Left renal cortex interstitium (tissue), 4 donors: ENCODE results near the gene CAMK2B. TPM values are rescaled to one million over a fixed set of nuclear protein-coding genes. Genes with fewer than 3 reads are reported as not detected.

Source experiments
- DNase-seq, 4 donors: peaks; one replicate each; pipeline ENCODE4 v3.0.0-alpha.2; 2013; ENCODE audit warnings: low read depth in 4 of 4, low spot score in 2 of 4, missing footprints in 1 of 4
- polyA plus RNA-seq, 4 donors: library from polyadenylated mRNA; unstranded; fragments of 120-200 nt; gene quantifications; one replicate each; pipeline ENCODE4 v1.2.1, GENCODE V29; 2013; ENCODE audit not compliant: insufficient read length in 4 of 4

The CAMK2B gene
- polyA plus RNA-seq, 4 donors = 1.7 to 4.3 (median 3.1) TPM

DNA sequence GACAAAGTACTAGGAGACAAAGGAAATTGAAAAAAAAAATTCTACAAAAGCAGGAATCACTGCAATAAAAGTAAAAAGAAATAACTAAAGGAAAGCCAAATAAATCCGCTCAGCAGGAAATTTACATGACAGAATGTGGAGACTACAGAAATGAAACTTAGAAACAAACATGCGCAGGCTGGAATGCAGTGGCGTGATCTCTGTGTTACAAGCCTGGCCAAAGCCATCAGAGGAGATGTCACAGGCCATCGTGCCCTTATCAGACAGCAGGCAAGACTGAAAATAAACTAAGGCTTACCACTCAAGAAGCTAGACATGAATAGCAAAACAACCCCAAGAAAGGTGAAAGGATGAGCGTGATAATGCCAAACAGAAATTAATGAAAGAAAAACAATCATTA is 6.3 kb upstream of the CAMK2B start:
- DNase-seq = no peak

DNA sequence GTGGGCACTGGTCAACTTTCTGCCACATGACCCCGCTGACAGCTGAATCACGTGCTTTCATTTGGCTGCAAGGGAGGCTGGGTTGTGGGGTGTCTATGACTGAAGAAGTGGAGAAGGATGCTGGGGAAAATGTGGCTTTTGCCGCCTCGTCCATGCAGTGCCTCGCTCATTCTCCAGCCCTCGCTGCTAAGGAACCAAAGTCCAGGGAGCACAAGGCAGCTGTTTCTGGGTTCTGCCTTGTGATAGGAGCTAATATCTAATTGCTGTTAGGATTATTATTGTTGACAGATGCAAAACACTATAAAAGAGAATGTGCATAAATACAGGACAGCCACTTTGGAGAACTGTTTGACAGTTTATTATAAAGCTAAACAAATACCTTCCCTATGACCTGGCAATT is 4.9 kb upstream of the CAMK2B start:
- no peak for DNase-seq

DNA sequence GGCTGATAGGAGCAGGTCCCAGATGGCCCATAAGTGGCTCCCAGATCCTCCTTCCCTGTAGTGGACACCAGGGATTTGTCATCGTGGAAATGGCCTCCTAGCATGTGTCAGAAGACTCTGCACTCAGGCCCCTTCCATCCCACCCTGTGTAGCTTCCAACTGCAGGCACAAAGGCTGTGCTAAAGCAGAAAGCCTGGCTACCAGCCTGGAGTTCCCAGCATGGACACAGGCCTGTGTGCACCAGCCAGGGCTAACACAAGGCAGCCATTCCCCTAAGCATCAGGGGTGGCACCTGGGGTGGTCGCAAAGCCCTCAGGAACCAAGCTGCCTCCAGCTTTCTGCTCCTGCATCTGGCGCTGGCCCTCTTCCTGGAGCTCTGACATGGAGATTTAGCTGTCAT is 4.5 kb upstream of the CAMK2B start:
- no peak for DNase-seq

DNA sequence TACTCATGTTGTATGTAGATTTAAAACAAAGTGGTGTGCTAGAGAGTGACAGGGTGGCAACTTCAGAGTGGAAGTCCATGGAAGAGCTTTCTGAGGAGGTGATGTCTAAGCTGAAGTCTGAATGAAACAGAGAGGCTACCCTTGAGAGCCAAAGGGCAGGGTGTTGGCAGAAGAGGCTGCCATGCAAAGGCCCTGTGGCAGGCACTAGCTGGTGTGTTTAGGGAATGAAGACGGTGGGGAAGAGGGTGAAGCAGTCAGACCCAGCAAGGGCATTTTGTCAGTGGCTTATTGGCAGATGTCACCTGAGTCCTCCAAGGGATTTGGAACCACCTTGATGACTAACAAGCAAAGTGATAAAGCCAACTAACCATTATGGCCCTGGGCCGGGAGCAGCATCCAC is 3.7 kb upstream of the CAMK2B start:
- DNase-seq = no peak

DNA sequence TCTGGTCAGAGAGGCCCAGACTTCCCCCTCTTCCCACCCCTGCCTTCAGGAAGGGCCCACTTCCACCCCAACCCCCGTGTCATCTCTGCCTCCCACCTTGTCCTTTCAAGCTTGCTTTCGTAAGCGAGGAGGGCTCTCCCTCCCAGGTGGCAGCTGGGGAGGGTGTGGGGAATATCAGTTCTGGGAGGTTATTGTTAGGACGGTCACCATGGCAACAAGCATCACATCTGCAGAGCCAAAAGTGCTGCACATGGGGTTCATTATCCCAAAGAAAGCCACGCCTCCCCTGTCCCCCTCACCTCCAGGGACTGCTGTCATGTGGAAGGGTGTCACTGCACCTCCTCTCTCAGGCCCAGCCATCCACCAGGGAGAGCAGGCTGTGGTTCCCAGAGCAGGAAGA is 2.6 kb upstream of the CAMK2B start:
- DNase-seq = no peak

DNA sequence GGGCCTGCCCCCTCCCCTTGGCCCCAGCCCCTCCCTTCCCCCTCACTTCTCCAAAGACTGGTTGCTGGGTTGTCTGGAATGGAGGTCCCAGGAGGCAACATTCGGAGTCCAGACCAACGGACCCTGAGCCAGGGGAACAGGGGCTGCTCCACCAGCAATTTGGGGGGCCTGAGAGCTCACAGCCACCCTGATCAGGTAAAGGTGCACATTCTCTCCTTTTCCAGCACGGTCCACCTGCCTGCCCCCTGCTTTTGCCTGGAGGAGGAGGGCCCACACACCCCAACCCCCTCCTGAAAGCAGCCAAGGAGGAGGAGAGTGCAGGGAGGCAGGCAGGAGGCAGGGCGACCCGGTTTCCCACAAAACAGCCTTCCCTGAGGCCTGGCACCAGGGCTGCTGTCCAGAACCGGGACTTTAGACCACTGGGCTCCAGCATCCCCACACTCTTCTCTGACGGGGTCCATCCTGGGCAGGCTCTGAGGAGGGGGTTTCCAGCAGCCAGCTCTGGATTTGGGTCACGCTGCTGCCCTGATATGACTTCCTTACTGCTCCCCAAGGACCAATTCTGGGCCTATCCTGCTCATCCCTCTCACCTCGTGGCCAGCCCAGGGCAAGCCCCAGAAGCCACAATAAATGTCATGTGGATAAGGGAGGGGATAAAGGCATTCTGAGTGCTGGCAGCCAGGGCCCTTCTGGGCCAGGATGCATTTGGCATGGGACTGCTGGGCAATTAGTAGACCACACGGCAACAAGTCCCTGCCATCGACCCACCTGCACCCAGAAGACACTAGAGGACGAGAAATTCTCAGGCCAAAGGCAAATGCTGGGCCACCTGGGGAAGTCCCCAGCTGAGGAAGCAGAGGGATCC is 1.1 kb upstream of the CAMK2B start:
- DNase-seq = no peak

DNA sequence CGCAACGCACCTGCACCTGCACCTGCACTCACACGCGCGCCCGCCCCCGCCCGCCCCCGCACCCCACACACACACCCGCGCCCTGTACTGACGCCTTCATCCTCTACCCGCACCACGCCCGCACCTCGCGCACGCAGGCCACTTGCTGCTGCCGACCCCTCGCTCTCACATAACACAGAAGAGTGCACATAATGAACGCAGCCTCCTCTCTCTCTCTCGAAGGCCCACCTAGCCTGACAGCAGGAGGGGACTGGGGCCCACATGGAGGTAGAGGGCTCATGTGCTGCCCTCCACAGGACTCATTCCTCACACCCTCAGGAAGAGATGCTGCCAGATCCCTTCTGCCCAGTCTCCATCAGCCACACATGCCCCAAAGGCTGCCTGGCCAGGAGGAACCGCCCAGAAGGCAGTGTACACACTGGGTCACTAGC is 432 bp upstream of the CAMK2B start:
- no peak for DNase-seq

DNA sequence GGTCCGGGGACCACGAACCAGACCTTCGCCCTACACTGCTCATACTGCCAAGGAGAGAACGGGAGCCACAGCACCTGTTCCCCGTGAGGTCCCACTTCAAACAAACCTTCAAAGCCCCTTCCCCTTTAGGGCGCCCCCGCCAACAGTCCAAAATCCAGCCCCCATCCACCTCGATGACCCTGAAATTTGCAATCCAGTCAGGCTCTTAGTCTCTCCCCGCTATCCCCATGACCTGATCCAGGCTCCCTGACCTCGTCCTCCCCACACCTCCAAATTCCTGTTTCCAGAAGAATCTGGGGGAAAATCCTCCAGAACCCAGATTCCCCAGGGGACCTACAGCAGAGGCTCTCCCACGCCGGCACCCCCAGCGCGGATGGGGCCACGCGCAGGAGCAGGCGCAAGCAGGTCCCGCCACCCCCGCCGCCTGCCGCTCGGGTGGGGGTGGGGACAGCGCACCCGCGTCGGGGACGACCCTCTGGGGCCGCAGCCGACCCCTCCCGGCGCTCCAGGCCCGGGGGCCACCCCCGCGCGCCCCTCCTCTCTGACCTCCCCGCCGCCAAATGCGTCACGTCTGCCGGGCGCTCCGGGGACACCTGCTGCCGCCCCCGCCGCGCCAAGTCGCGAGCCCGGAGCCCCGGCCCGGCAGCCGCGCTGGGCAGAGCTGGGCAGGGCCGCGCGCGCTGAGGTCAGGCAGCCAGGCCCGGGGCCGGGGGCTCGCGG is 753 bp downstream of the CAMK2B start:
- DNase-seq = no peak

DNA sequence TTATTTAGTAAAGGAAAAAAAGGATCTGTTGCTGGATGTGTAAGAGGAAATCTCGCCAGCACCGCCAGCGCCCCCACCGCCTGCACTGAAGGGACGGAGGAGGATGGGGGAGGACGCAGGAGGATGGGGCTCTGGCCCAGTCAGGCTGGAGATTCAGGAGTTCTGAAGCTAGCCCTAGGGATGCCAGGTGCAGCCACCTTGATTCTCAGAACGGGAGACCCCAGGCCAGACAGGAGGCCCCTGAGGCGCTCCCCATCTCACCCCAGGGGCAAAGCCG is 1.3 kb downstream of the CAMK2B start:
- DNase-seq = no peak

DNA sequence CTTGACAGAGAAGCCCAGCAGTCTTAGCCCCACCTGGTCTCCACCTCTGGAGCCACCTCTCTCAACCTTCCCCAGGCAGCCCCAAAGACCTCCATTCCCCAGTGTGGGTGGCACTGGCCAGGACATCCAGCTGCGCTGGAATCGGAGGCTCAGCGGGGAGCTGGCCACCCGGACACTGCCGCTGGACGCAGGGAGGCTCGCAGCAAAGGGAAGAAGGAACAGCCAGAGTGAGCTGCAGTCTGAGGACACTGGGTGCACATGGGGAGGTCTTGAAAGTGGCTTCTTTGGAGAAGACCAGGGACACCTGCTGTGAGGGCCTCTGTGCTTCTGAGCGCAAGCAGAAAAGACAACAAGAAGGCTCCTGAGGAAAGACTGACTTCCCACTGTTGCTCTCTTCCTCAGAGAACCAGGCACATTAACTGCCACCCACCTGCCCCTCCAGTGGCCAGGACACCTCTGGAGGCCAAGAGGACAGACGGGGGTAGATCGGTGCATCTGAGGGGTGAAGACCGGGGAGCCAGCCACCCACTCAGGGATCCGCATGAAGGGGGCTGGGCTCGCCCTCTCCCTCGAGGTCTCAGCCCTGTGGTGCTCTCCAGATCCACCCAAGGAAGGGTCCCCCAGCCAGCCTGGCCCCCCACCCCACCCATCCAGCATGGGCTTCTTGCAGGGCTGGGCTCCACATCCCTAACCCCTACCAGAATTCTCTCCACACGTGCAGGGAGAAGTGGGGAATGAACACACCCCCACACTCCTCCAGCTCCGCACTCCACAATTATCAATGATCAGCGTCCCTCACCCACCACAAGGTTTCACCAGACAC is 1.8 kb downstream of the CAMK2B start:
- DNase-seq = no peak

DNA sequence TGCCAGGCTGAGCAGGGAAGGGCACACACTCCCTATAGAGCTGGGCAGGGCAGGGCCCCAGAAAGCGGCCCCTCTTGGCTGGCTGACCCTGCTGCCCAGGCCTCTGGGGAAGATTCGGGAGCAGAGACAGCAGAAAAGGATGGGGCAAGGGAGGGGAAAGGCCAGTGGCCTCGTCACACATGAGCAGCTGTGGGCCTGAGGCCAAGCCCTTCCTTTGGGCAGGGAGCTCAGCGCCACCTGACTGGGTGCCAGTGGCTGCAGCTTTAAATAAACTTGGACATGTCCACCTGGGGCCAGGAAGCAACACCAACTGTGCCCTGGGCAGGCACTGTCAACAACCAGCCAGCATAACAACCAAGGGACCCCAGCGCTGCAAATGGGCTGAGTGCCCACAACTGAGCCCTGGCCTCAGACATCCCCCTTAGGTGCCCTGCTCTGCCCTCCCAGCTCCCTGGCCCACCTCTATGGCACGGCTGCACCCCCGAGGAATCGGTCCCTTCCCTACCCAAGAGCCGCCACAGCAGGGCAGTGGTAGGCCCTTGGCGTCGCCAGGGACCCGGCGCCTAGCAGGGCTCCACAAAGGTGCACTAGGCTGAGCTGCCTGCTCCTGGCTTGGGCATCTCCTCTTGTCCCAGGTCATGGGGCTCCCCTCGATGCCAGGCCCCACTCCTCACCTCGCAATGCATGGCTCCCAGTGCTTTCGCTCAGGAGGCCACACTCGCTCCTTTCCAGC is 2.6 kb downstream of the CAMK2B start:
- DNase-seq = no peak

DNA sequence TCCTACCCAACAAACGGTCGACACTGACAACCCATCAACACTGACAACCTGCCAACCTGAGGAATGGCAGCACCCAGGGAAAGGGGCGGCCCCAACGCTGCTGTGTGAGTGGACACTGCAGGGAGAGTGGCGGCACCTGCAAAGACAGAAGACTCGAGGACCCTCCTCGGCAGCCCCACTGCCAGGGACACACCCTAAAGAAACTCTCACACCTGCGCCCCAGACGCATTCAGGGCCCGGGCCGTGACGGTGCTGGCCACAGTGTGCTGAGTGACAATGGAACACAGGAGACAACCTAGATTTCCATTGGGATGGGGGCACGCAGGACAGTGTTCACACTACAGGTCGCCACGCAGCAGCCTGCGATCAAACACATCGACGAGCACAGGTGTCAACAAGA is 3.6 kb downstream of the CAMK2B start:
- DNase-seq = no peak

DNA sequence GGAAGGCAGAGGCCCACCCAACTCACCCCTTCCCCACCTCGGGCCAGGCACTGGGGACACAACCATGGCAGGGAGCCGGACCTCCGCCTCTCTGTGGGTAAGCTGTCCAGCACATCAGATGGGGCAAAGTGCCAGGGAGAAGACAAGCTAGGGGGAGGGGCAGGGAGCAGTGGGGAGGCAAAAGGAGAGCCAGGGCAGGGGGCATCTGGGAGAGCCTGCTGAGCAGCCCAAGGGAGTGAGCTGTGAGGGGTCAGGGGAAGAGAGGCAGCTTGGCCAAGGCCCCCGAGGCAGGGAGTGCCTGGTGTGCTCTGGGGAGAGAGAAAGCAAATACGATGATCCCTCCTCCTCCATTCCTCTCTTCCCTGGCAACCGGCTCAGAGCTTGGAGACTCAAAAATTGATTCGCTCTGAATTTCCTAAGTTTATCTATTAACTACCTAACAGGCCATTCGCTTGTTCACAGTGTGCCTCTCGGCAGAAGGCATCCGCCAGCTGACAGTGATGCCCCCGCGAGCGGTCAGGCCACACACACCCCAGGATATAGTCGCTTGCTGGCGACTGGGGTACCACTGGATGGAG is 4.5 kb downstream of the CAMK2B start:
- DNase-seq = no peak

DNA sequence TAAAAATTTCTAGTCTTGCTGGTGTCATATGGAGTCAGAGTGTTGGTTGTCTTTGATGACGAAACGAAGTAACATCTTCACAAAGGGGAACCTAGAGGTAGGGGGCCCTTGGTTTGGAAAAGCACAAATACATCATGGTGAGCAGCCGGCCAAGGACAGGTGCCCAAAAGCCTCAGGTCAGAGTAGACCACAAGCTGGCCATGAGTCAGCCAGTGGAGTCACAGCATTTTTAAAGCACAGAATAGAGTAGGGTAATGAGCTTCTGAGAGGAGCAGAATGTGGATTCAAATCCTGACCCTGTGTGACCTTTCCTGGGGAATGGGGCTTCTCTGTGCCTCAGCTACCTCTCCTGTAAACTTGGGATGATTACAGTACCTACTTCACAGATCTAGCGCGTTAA is 5.3 kb downstream of the CAMK2B start:
- no peak for DNase-seq

DNA sequence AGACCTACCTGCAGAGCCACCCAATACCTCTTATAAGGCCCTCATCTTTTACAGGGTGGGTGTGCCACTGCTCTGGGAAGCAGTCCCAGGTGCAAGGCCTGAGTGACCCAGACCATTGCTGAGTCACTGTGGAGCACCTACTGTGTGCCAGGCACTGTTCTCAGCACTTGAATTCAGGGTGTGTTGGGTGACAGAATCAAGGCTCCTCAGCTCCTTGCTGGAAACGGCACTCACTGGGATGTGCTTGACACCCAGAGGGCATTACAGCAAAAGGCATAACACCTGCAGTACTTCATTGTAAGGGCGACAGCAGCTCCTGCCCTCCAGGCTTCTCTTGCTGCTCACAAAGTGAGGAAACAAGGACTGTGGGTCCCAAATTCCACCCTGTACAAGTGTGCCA is 7.1 kb downstream of the CAMK2B start:
- no peak for DNase-seq

DNA sequence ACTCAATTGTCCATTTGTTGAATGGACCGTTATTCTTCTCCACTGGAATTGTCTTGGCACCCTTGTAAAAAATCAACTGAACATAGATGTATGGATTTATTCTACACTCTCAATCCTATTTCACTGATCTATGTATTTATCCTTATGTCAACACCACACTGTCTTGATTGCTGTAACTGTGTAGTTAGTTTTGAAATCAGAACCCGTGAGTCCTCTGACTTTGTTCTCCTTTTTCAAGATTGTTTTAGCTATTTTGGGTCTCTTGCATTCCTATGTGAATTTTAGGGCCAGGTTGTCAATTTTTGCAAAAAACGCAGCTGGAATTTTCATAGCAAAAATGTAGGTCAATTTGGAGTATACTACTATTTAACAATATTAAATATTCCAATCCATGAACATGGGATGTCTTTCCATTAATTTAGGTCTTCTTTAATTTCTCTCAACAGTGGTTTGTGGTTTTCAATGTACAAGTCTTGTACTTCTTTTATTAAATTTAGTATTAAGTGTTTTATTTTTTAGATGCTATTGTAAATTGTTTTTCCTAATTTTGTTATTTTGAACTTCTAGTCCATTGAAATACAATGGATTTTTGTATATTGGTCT is 10.0 kb downstream of the CAMK2B start:
- DNase-seq = no peak

DNA sequence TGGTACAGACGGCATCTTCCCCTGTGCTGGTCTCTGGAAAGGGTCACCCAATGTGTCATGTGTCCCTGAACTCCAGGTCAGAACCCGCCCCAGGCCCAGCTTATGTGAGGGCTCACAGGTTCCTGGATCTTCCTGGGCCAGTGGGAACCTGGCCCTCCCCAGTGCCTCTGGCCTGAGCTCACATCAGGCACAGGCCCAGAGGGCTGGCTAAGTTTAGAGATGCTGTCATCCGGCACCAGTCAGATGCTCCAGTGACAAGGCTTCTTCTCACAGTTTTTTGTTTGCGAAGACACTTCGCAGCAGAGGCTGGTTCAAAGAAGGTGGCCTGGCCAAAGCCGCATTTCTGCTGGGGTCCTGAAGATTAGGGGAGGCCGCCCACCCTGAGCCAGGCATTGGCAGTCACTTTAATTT is 11.8 kb downstream of the CAMK2B start:
- DNase-seq = no peak

DNA sequence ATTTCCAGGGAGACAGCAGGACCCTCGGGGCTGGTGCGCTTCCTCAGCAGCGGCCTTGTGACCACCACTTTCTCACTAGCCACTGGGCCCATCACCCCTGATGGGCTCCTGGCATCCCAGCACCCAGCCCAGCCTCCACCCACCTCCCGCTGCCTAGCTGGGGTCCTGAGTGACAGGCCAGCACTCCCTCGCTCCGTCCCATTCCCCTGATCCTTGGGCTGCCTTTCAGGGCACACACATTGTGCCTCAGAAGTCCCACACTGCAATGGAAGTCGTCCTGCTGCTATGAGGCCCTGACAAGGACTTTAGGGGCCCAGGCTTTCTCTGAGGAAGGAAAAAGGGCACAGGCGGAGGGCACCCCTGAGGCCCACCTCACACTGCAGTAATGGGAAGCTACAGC is 12.4 kb downstream of the CAMK2B start:
- DNase-seq = no peak

DNA sequence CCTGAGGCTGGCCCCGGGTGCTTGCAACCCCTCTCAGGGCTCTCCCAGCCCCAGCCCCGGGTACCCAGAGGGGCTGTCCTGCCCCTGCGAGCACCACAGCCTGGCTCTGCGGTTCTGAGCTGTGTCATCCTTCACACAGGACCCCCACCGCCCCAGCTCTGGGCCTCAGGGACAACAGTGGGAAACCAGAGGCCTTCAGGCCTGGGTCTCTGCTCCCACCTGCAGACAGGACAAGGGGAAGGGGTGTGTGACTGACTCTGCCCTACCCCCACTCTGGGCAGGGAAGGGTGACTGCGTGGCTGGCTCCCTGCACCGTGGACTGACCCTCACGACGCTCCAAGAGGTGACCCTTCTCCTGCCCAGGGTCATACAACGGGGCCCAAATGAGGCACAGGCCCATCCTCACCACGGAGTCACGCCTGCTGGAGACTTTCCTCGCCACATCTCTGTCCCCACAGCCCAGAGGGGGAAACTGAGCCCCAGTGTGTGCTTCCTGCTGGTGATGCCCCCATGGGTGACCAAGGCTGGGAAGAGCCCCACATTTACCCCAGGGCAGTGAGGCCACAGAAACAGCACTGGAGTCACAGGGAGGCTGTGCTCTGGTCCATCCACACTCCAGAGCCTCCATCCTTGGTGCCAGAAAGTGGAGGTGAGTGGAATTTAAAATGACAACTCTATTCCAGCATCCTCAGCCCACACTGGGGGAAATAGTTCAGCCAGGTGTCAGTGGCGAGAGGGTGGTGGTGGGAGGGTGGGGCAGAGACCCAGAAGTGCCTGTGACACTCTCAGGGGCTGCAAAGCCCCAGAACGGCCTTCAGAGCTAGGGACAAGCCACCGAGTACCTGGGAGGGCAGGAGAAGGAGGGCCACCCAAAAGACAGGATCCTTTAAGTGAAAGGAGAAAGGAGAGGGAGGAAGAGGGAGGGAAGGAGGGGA is 13.6 kb downstream of the CAMK2B start:
- no peak for DNase-seq
